K562 (cell line): ENCODE results near the gene BMF. TPM values are rescaled to one million over a fixed set of nuclear protein-coding genes. Genes with fewer than 3 reads are reported as not detected.
"Not testable (repeated sequence)": the region's sequence is repeated elsewhere in the genome, so short reads cannot be mapped to it uniquely, and the experiment has no call there.

Source experiments
- ATAC-seq: fragments of 200-7000 bp; cut with Tn5 transposase; 3 replicates; pipeline ENCODE4 v1.9.1; 2020; ENCODE audit warnings: moderate library complexity
- BruUV-seq: library from RNA; stranded (reverse); fragments of 400-500 nt; replicated peaks from 2 replicates; lab custom pipeline; 2021; lab: Mats Ljungman, UMichigan
- CTCF ChIA-PET: fragments of 300-600 bp; formaldehyde crosslinking; extraction: SDS; loops from one replicate; lab custom pipeline; 2021; ENCODE audit warnings: low intra/inter-chr PET ratio; lab: Yijun Ruan, JAX
- POLR2A ChIA-PET: fragments of 300-600, 350-650 bp; sonication (Branson Sonifier 250); formaldehyde crosslinking; extraction: SDS; loops from one replicate; lab custom pipeline; 2021; ENCODE audit warnings: antibody characterized with exemption, inconsistent platforms; lab: Yijun Ruan, JAX
- DNase-seq, 4 experiments: peaks; one replicate each; pipeline versions ENCODE4 v3.0.0 to v3.0.0-alpha.2; 2011 to 2018; ENCODE audit warnings: low spot score in 3 of 4, mixed read lengths in 3 of 4; ENCODE audit errors: extremely low read depth in 1 of 4
- FAIRE-seq: peaks from 2 replicates; lab custom pipeline; 2011; peaks lifted over from hg19 to GRCh38; lab: Jason Lieb, UNC
- H2AFZ ChIP-seq: 2 replicates; pipeline ENCODE4 v1.6.0; 2011; ENCODE audit warnings: low read depth, low read length, control low read depth, inconsistent platforms
- H3K27ac ChIP-seq: fragments of 200-600 bp; 3 replicates; pipeline ENCODE4 v1.8.0; 2011; ENCODE audit warnings: low read depth, mild to moderate bottlenecking, control low read depth, inconsistent platforms, low read length, moderate library complexity, mixed read lengths; ENCODE audit errors: extremely low read depth
- H3K27me3 ChIP-seq, 2 experiments: fragments of 300-600 bp in 1 of 2; 2 replicates in 1 of 2; 3 replicates in 1 of 2; pipeline versions ENCODE4 v1.6.0 to v1.8.0; 2011; ENCODE audit warnings: inconsistent platforms in 2 of 2, low read length in 2 of 2, mild to moderate bottlenecking in 1 of 2, mixed read lengths in 1 of 2, moderate library complexity in 1 of 2; ENCODE audit not compliant: control insufficient read depth in 2 of 2, insufficient read depth in 2 of 2
- H3K36me3 ChIP-seq: fragments of 300-600 bp; 3 replicates; pipeline ENCODE4 v1.8.0; 2011; ENCODE audit warnings: mild to moderate bottlenecking, low read length, inconsistent platforms; ENCODE audit not compliant: control insufficient read depth, insufficient read depth
- H3K4me1 ChIP-seq, 2 experiments: fragments of 200-600 bp in 1 of 2; replicated peaks in 1 of 2; 2 replicates in 1 of 2; 3 replicates in 1 of 2; pipeline versions ENCODE4 v1.5.1 to v1.8.0; 2011; ENCODE audit warnings: inconsistent platforms in 2 of 2, low read length in 2 of 2, mild to moderate bottlenecking in 1 of 2, mixed read lengths in 1 of 2, moderate library complexity in 1 of 2; ENCODE audit not compliant: control insufficient read depth in 2 of 2, insufficient read depth in 2 of 2
- H3K4me2 ChIP-seq: 2 replicates; pipeline ENCODE4 v1.6.1; 2011; ENCODE audit warnings: low read length, control low read depth, inconsistent platforms, mixed read lengths; ENCODE audit not compliant: insufficient read depth
- H3K4me3 ChIP-seq: fragments of 200-600 bp; sonication (generic), shearing (Covaris generic); 2 replicates; pipeline ENCODE4 v1.5.1; 2016; ENCODE audit warnings: control low read depth, inconsistent platforms
- H3K79me2 ChIP-seq: fragments of 200-600 bp; 3 replicates; pipeline ENCODE4 v1.8.0; 2011; ENCODE audit warnings: low read length, inconsistent platforms; ENCODE audit not compliant: control insufficient read depth, insufficient read depth
- H3K9ac ChIP-seq, 2 experiments: 2 replicates each; pipeline versions ENCODE4 v1.6.0 to v1.6.1; 2011; ENCODE audit warnings: low read depth in 2 of 2, low read length in 2 of 2, control low read depth in 1 of 2, inconsistent platforms in 1 of 2, mild to moderate bottlenecking in 1 of 2, mixed read lengths in 1 of 2; ENCODE audit not compliant: insufficient read depth in 1 of 2
- H3K9me1 ChIP-seq: one replicate; pipeline ENCODE4 v1.6.0; 2011; ENCODE audit warnings: inconsistent platforms, mild to moderate bottlenecking, low read length, moderate library complexity; ENCODE audit not compliant: control insufficient read depth, insufficient read depth
- H3K9me3 ChIP-seq: replicated peaks from 2 replicates; pipeline ENCODE4 v1.5.1; 2011; ENCODE audit warnings: low read depth, low read length, inconsistent platforms; ENCODE audit not compliant: control insufficient read depth, insufficient read depth
- H4K20me1 ChIP-seq: replicated peaks from 2 replicates; pipeline ENCODE4 v1.6.1; 2011; ENCODE audit warnings: low read length, inconsistent platforms, mixed read lengths; ENCODE audit not compliant: control insufficient read depth, insufficient read depth
- WGBS: fragments of 100-300 bp; shearing (Covaris generic); methylation state at CpG from one replicate; pipeline ENCODE4 v1.1.6; 2016; ENCODE audit warnings: low coverage, mixed read lengths; ENCODE audit not compliant: insufficient coverage; ENCODE audit errors: missing lambda C conversion rate; 5-methylcytosine and 5-hydroxymethylcytosine counted together
- in situ Hi-C: fragments of 300-500 bp; cut with MboI; formaldehyde crosslinking; loops from 4 replicates; pipeline ENCODE4 v1.15.0; 2018; ENCODE audit warnings: inconsistent platforms, mixed read lengths
- intact Hi-C: fragments of 100-400 bp; cut with micrococcal nuclease; formaldehyde crosslinking; loops from 2 replicates; pipeline ENCODE4 v1.14.2; 2022
- polyA plus RNA-seq, 8 experiments: library from polyadenylated mRNA; depleted of rRNA in 4 of 8; stranded (reverse) in 5 of 8; unstranded in 3 of 8; fragments of >200 nt; fragmentation: Nextera tagmentation in 2 of 8; fragmentation: Illumina TruSeq in 1 of 8; extraction: Ambion mirVana in 2 of 8; extraction: Trizol in 1 of 8; gene quantifications; 2 replicates each; pipeline versions ENCODE4 v1.2.1 to v1.2.3, GENCODE V29; 2011 to 2014; ENCODE audit warnings: inconsistent platforms in 1 of 8, missing spikeins in 1 of 8
- total RNA-seq, 7 experiments: library from RNA; depleted of rRNA in 6 of 7; stranded (reverse); fragments of >200 nt in 6 of 7; fragmentation: Illumina TruSeq in 2 of 7; extraction: Trizol in 2 of 7; gene quantifications; 2 replicates each; pipeline versions ENCODE4 v1.2.1 to v1.2.3, GENCODE V29; 2011 to 2021; ENCODE audit warnings: low replicate concordance in 1 of 7

The BMF gene
- total and polyA plus RNA-seq, 9 of the 15 experiments (the other 6 are each of a cell fraction or from before 2014, with no cell fraction given) = 0.25 to 0.91 (median 0.59) TPM; not detected in 2

GRCh38 chr15:40124807-40125285 is 16.2 kb upstream of the BMF start:
- H3K4me2 ChIP-seq, H3K36me3 ChIP-seq, H3K4me1 ChIP-seq, H3K9me1 ChIP-seq, intact Hi-C loops, in situ Hi-C loops, H3K79me2 ChIP-seq, H4K20me1 ChIP-seq, H3K27ac ChIP-seq, ATAC-seq, H3K9me3 ChIP-seq, H3K9ac ChIP-seq, H3K4me3 ChIP-seq, CTCF ChIA-PET, DNase-seq, BruUV-seq, POLR2A ChIA-PET, H2AFZ ChIP-seq: not testable (repeated sequence)
- 26% methylated on average over 3 of the region's 5 CpGs for WGBS
- peak; percentile 35 for FAIRE-seq
- peaks cover 0 to 17% of the 10 kb centered on the region in 2 experiments; a peak in 4 of 5 replicates for H3K27me3 ChIP-seq

DNA sequence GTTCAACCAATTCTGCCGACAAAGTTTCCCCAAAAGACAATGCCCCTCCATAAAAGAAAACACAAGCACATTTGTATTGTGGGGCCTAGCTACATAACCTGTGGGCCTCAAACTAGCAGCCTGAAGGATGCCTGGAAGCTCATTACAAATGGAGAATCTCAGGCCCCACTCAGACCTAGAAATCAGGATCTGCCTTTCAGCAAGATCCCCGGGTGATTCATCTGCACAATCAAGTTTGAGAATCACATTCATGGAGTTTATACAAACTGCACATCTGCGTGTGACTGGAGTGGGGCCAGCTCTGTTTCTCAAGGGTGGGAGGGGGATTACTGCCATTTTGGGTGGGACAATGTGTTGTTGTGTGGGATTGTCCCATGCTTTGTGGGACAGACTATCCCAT is 15.7 kb upstream of the BMF start:
- H3K9me3 ChIP-seq, H3K9ac ChIP-seq, H4K20me1 ChIP-seq, H3K27ac ChIP-seq, FAIRE-seq, H3K9me1 ChIP-seq, H3K4me3 ChIP-seq, H3K4me1 ChIP-seq, H2AFZ ChIP-seq, CTCF ChIA-PET, ATAC-seq, BruUV-seq, H3K4me2 ChIP-seq, H3K36me3 ChIP-seq, in situ Hi-C loops, DNase-seq, intact Hi-C loops, H3K79me2 ChIP-seq: not testable (repeated sequence)
- POLR2A ChIA-PET = interaction anchor here (0.5 kb wide), 1 partner anchor 306 kb away, joined by 3 read pairs; no protein-coding TSS in a partner anchor
- WGBS = 22% methylated on average over 3 of the region's 3 CpGs
- H3K27me3 ChIP-seq = peaks cover 0 to 16% of the 10 kb centered on the region in 2 experiments; a peak in 4 of 5 replicates

- in situ Hi-C loops, H3K4me2 ChIP-seq, H3K9me3 ChIP-seq, H4K20me1 ChIP-seq, ATAC-seq, intact Hi-C loops, DNase-seq, CTCF ChIA-PET, H3K4me3 ChIP-seq, BruUV-seq, H3K4me1 ChIP-seq, H3K9me1 ChIP-seq, H3K27ac ChIP-seq, H3K36me3 ChIP-seq, H3K9ac ChIP-seq, H2AFZ ChIP-seq, H3K79me2 ChIP-seq: not testable (repeated sequence)
- WGBS = 28% methylated on average over 5 of the region's 5 CpGs
- FAIRE-seq = peak; percentile 46
- POLR2A ChIA-PET = interaction anchor here (0.5 kb wide), 1 partner anchor 306 kb away, joined by 3 read pairs; no protein-coding TSS in a partner anchor
- H3K27me3 ChIP-seq = peaks cover 0 to 13% of the 10 kb centered on the region in 2 experiments; a peak in 4 of 5 replicates
Observed at GRCh38 chr15:40123863-40124262, 15.2 kb upstream of the BMF start.

GRCh38 chr15:40122989-40123388 is 14.3 kb upstream of the BMF start:
- FAIRE-seq = not testable (repeated sequence)

More at GRCh38 chr15:40122989-40123388, 14.3 kb upstream of the BMF start:
- H3K27ac ChIP-seq, BruUV-seq, CTCF ChIA-PET, H3K9ac ChIP-seq, H3K79me2 ChIP-seq, DNase-seq, H3K4me3 ChIP-seq, H3K4me2 ChIP-seq, H3K9me3 ChIP-seq, H4K20me1 ChIP-seq, H3K4me1 ChIP-seq, intact Hi-C loops, H3K9me1 ChIP-seq, H2AFZ ChIP-seq, H3K36me3 ChIP-seq, in situ Hi-C loops, H3K27me3 ChIP-seq: not testable (repeated sequence)
- WGBS = 67% methylated on average over 1 of the region's 1 CpG
- peak; percentile 25; the same call in 2 of the 3 replicates for ATAC-seq
- POLR2A ChIA-PET = interaction anchor here (1.0 kb wide), 1 partner anchor 26 kb away, joined by 4 read pairs; no protein-coding TSS in a partner anchor
